Measurements from ENCODE around the gene UTF1.

GRCh38 chr10:133219782-133220181 lies 10.2 kb upstream of the UTF1 start:
- TF ChIP-seq TCF7L2 (IDR thresholded peaks at IDR 0.05; ENCODE audit: borderline replicate concordance, low read depth, low read length): no peak
- no peak for TF ChIP-seq ZBTB8A (tag by site-specific recombination; IDR thresholded peaks at IDR 0.05)
